Stimulated activated CD4-positive, alpha-beta T cell treated with anti-CD3 and anti-CD28 coated beads, TNF-alpha, amount 100 ng/mL, for 1 hour (primary cell): Measurements from ENCODE around the gene PSMG1.
"Not testable (repeated sequence)": the region's sequence is repeated elsewhere in the genome, so short reads cannot be mapped to it uniquely, and the experiment has no call there.

Experiments
- DNase-seq, 3 donors: peaks; one replicate each; pipeline ENCODE4 v3.0.0-alpha.2; 2020; ENCODE audit warnings: low read depth in 3 of 3, low spot score in 1 of 3

Gene PSMG1

DNA sequence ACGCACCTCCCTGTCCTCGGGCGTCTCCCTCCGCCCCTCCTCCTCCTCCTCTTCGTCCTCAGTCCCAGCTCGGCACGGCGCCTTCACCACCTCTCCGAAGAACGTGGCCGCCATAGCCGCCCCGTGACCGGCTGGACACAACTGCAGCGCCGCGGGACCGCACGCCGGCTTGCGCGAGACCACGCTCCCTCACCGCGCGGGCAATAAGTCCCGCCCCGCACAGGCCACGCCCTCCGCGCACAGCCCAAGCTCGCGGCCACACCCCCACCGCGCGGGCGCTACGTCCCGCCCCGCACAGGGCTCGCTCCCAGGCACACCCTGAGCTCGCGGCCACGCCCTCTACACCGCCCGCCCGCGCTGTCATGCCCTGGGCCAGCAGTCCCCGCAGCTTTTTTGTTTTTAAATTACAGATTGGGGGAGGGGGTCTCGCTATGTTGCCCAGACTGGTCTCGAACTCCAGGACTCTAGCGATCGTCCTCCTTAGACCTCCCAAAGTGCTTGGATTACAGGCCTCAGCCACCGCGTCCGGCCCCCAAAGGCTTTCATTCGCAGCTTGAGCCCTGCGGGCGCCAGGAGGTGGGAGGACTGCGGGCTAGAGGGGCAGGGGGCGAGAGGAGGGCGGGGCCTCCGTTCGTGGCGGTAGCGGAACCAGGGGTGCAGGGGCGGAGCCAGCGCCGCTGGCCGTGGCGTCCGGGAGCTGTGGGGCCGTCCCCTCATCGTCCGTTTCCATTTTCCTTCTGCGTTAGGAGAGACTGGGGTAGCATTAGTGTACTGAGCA, at the start of gene PSMG1:
PSMG1 (minus strand) TSS at position 180 of the 778 bp plus-strand sequence; CDS start at position 114, 66 bp downstream.
- peak; percentile 78 to 95 (median 86) for DNase-seq

- DNase-seq: no peak
Observed at GRCh38 chr21:39232861-39233291, 49.6 kb upstream of the PSMG1 start.

GRCh38 chr21:39224930-39225329, 41.7 kb upstream of the PSMG1 start:
- no peak for DNase-seq

- no peak for DNase-seq
Observed at GRCh38 chr21:39221997-39222486, 38.8 kb upstream of the PSMG1 start.

DNA sequence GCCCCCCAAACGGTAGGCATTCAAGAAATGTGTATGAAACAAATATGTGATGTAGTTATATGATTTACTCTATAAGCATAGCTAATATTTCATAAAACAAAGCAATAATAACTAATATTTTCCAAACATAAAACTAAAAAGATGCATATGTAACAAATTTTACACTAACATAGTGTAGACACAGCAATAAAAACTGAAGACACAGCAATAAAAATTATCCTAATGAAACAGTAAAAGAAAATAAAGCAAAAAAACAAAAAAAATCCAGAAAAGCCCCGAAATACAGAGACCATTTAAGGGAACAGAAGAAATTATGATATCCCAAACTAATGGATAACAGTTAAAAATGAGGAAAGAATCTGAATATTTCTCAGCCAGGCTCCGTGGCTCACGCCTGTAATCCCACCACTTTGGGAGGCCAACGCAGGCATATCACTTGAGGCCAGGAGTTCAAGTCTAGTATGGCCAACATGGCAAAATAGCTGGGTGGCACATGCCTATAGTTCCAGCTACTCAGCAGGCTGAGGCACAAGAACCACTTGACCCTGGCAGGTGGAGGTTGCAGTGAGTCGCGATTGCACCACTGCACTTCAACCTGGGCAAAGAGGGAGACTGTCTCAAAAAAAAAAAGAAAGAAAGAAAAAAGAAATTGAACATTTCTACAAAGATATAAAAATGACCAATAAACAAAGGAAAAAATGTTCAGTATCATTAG, 38.2 kb upstream of the PSMG1 start:
- DNase-seq: no peak

- DNase-seq: not testable (repeated sequence)
Observed at GRCh38 chr21:39220875-39221274, 37.6 kb upstream of the PSMG1 start.

- no peak for DNase-seq
Observed at GRCh38 chr21:39220150-39220549, 36.9 kb upstream of the PSMG1 start.

DNA sequence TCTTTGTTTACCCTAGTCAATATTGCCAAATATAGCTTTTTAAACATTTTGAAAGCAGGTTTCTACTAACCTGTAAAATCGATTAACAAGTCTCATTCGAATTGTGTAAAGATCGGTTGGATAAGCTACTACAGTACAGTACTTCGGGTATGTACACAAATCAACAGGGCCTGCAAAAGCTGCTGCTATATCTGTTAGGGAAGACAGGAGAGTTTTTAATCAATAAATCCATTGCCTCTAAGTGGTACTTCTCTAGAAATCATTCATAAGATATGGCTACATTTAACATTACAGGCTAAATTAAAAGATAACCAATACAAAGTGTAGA, 34.8 kb upstream of the PSMG1 start:
- DNase-seq: no peak

GRCh38 chr21:39217356-39218081, 34.3 kb upstream of the PSMG1 start:
- no peak for DNase-seq

GRCh38 chr21:39216290-39216689, 33.0 kb upstream of the PSMG1 start:
- DNase-seq: no peak

- no peak for DNase-seq
Observed at GRCh38 chr21:39215078-39215477, 31.8 kb upstream of the PSMG1 start.

GRCh38 chr21:39209334-39209688, 26.1 kb upstream of the PSMG1 start:
- no peak for DNase-seq

DNA sequence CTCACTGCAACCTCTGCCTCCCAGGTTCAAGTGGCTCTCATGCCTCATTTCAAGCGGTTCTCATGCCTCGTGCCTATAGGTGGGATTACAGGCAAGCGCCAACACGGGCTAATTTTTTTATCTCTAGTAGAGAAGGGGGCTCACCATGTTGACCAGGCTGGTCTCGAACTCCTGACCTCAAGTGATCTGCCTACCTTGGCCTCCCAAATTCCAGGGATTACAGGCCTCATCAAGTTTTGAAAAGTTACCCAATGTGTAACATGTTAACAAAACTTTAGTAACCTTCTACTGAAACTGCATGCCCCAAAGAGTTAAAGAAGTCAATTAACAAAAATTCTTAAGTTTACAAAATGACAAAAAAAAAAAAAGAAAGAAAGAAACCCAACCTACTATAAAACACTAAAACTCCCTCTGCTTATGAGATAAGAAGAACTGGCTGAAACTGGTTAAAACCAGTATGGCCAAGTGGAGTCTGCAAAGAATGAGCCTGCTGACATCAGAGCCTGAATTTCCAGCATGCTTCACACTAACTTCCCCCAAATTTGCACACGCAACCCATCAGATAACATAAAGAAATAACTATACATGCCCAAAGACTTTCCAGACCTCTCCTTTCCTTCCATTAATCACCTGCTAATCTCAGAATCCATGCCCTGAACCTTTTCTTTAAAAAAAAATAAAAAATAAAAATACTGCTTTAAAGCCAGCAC, 25.5 kb upstream of the PSMG1 start:
- DNase-seq: no peak

GRCh38 chr21:39204134-39204533, 20.9 kb upstream of the PSMG1 start:
- no peak for DNase-seq

DNA sequence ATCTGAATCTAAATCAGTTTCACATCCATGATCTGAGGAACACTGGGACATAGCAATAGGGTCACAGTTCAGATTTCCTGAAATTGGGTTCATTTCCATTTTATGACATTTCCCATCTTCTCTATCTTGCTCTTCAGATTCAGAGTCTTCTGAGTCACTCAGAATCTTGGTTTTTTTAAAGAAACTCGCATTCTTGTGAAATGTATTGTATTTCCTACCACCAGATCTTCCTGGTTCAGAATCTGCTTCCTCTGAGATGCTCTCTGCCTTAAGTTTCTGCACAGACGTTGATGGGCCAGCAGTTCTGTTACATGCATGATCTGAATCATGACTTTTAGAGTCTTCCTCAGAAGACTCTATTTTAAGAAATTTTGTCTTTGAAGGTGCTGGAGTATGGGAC, 15.5 kb upstream of the PSMG1 start:
- no peak for DNase-seq

- no peak for DNase-seq
Observed at GRCh38 chr21:39197448-39198233, 14.4 kb upstream of the PSMG1 start.

GRCh38 chr21:39196838-39197237, 13.6 kb upstream of the PSMG1 start:
- DNase-seq: no peak

DNA sequence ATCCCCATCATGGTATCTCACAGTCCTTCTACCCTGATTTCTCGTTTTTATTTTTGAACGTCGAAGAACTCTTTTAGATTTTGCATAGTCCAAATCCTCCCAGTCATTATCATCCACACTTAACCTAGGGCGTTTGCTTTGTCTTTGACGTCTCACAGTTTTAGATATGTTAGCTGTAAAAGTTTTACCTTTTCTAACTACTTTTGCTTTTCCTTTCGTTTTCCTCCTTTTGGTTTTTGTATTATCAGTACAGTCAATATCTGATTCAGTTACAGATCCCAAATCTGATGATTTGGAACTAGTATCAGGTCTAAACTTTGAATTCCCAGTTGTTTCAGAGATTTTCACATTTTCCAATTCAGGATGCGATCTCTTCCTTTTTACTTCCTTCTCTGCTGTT, 13.1 kb upstream of the PSMG1 start:
- no peak for DNase-seq

DNA sequence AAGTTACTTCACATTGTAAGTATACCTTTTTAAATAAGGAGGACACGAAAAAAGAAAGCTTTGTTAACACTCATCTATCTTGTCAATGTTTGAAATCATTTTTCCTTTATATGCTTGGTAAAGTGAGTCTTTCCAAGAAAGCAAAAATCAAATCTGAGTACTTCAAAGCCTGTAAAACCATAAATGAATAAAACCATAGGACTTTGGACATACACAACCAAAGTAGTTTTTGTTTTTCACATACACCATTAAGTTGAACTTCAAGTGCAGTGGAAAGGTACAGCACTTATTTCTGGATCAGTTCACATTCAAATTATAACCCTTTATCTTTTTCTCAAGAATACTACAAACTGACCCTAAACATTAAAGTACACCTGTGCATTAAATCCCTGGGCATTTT, 10.1 kb upstream of the PSMG1 start:
- DNase-seq: no peak

DNA sequence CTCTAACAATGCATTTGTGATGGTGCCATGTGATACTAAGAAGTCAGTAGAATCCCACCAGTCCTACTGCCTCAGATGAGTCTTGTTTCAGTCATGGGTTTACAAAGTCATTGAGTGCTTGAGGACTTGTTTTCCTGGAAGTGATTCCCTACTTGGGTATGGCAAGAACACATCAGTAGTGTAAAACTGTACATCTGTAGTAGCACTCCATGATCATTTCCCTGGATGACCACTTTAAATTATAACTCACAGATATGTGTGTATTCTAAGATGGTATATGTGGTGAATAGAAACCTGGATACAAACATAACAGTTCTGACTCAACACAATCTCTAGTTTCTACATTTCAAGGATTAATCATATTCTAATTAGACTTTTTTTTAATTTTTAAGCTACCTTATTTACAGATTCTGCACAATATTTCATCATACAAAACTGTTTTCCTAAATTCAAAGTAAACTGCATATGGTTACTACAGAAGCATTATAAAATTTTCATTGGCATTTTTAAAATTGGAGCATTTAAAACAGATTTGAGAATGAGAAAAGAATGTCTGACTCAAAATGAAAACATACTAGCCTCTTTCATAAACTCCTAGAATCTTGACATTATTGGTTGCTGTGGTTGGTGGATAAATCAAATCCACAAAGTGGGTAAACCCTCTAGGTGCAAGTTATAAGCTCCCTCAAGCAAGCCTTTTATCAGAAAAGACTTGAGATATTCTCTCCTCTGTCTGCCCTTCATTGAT, 6.8 kb upstream of the PSMG1 start:
- DNase-seq: no peak
